Ovary (tissue), 9 donors: Measurements from ENCODE around the gene GIMAP5. TPM values are rescaled to one million over a fixed set of nuclear protein-coding genes. Genes with fewer than 3 reads are reported as not detected.

Experiments
- DNase-seq, 5 donors: peaks; one replicate each; pipeline ENCODE4 v3.0.0-alpha.2; 2019 to 2020
- H3K27ac ChIP-seq, 2 donors: fragments of 200-600 bp; one replicate each; pipeline versions ENCODE4 v1.5.1 to v1.8.0; 2019 to 2022
- H3K27me3 ChIP-seq: fragments of 200-600 bp; one replicate; pipeline ENCODE4 v1.8.0; 2022
- H3K36me3 ChIP-seq: fragments of 200-600 bp; sonication (generic); one replicate; pipeline ENCODE4 v1.5.1; 2019
- H3K4me1 ChIP-seq: one replicate; pipeline ENCODE4 v1.8.1; 2013; ENCODE audit warnings: mild to moderate bottlenecking, moderate library complexity; ENCODE audit not compliant: insufficient read depth
- H3K4me3 ChIP-seq: fragments of 200-600 bp; sonication (generic); one replicate; pipeline ENCODE4 v1.5.1; 2017
- H3K9me3 ChIP-seq, 2 donors: fragments of 200-600 bp in 1 of 2; sonication (generic) in 1 of 2; one replicate each; pipeline versions ENCODE4 v1.5.1 to v1.8.1; 2013 to 2019; ENCODE audit warnings: mild to moderate bottlenecking in 1 of 2, moderate library complexity in 1 of 2
- CTCF ChIP-seq, 3 donors: fragments of 450-650 bp in 2 of 3; fragments of 200-600 bp in 1 of 3; IDR thresholded peaks; one replicate each; pipeline versions ENCODE4 v1.5.1 to v1.8.0; 2016 to 2022; ENCODE audit warnings: antibody characterized with exemption in 3 of 3, mild to moderate bottlenecking in 1 of 3
- EP300 ChIP-seq: sonication (generic); formaldehyde crosslinking; IDR thresholded peaks from one replicate; pipeline ENCODE4 v1.6.1; 2017; ENCODE audit warnings: antibody characterized with exemption
- POLR2A ChIP-seq: fragments of 450-650 bp; IDR thresholded peaks from one replicate; pipeline ENCODE4 v1.6.1; 2017; ENCODE audit warnings: antibody characterized with exemption, mild to moderate bottlenecking, moderate library complexity
- WGBS, 3 donors: extraction: QIAGEN DNeasy Blood & Tissue Kit in 1 of 3; methylation state at CpG; one replicate each; pipeline versions ENCODE4 v1.1.5 to v1.1.7; 2013 to 2017; 5-methylcytosine and 5-hydroxymethylcytosine counted together
- intact Hi-C, 4 donors: fragments of 100-400 bp; cut with DNase I; formaldehyde crosslinking; loops; one replicate each; pipeline versions ENCODE4 v1.11.0 to v1.15.1; 2022 to 2023
- polyA plus RNA-seq, 2 donors: library from polyadenylated mRNA; stranded (reverse); fragments of 200-250 nt in 1 of 2; fragments of 350-450 nt in 1 of 2; fragmentation: Illumina TruSeq in 1 of 2; extraction: RNeasy Lipid Tissue Mini Kit (QIAGEN cat#74804) in 1 of 2; gene quantifications; one replicate each; pipeline ENCODE4 v1.2.3, GENCODE V29; 2013 to 2014
- total RNA-seq, 7 donors: library from RNA; depleted of rRNA in 2 of 7; stranded (reverse); fragments of >200 nt in 2 of 7; fragmentation: NEBNext Ultra II Directional in 3 of 7; extraction: Animal tissue kit (Norgen Biotek cat#: 25700) in 3 of 7; gene quantifications; one replicate each; pipeline versions ENCODE4 v1.1.0 to v1.2.4, GENCODE V29; 2016 to 2023
- donor health status: DM: no; HTN: no; CAD: no; lungs with moderate emphysema.
- donor health status: DM: no; HTN: no; CAD: no.
- donor health status: Bipolar disorder and iron deficiency.
- donor health status: DM: yes; HTN: yes; CAD: no.
- donor health status: DM: no; HTN: no; CAD: no.
- donor health status: DM: yes; HTN: yes; CAD: no.

GIMAP5 gene
- total and polyA plus RNA-seq, 9 donors: 1.7 to 39.7 (median 6.6) TPM

- intact Hi-C loops: no loop called here
- no peaks in the 10 kb centered on the region for H3K27me3 ChIP-seq
- no peaks in the 10 kb centered on the region for H3K36me3 ChIP-seq
- DNase-seq: no peak
- peaks cover 2% of the 10 kb centered on the region for H3K4me1 ChIP-seq
- H3K9me3 ChIP-seq: no peaks in the 10 kb centered on the region
- H3K4me3 ChIP-seq: no peak overlapping the region
- 73 to 77% (median 73%) methylated on average over 6 of the region's 6 CpGs for whole genome bisulfite sequencing, 3 donors
- TF ChIP-seq EP300 (no peak), CTCF (IDR thresholded peaks at IDR 0.05) (no peak), POLR2A (no peak)
- no peak overlapping the region for H3K27ac ChIP-seq
These were observed 16.0 kb downstream of the GIMAP5 start for GRCh38 chr7:150753239-150753638.

- Histone ChIP-seq H3K27ac (no peak overlapping the region), H3K4me1 (peaks cover 2% of the 10 kb centered on the region), H3K9me3 (no peaks in the 10 kb centered on the region), H3K4me3 (no peak overlapping the region), H3K27me3 (no peaks in the 10 kb centered on the region), H3K36me3 (no peaks in the 10 kb centered on the region)
- WGBS, 3 donors: 26 to 40% (median 38%) methylated on average over 3 of the region's 3 CpGs
- intact Hi-C loops: no loop called here
- TF ChIP-seq CTCF (IDR thresholded peaks at IDR 0.05) (no peak), EP300 (no peak), POLR2A (no peak)
- DNase-seq: no peak
These were observed 16.8 kb downstream of the GIMAP5 start for GRCh38 chr7:150753826-150754603.

GRCh38 chr7:150754951-150755350 lies 17.7 kb downstream of the GIMAP5 start:
- intact Hi-C loops: no loop called here
- no peak for DNase-seq
- Histone ChIP-seq H3K4me3 (no peak overlapping the region), H3K4me1 (peaks cover 2% of the 10 kb centered on the region), H3K27me3 (no peaks in the 10 kb centered on the region), H3K27ac (no peak overlapping the region), H3K36me3 (no peaks in the 10 kb centered on the region), H3K9me3 (no peaks in the 10 kb centered on the region)
- TF ChIP-seq EP300: no peak
- TF ChIP-seq CTCF (IDR thresholded peaks at IDR 0.05): no peak
- TF ChIP-seq POLR2A: no peak

- intact Hi-C loops: no loop called here
- Histone ChIP-seq H3K36me3 (no peaks in the 10 kb centered on the region), H3K9me3 (no peaks in the 10 kb centered on the region), H3K4me1 (peaks cover 2% of the 10 kb centered on the region), H3K27ac (no peak overlapping the region), H3K4me3 (no peak overlapping the region), H3K27me3 (no peaks in the 10 kb centered on the region)
- DNase-seq: no peak
- TF ChIP-seq POLR2A: no peak
- no peak for TF ChIP-seq EP300
- no peak for TF ChIP-seq CTCF (IDR thresholded peaks at IDR 0.05)
- 63 to 81% (median 68%) methylated on average over 4 of the region's 4 CpGs for WGBS, 3 donors
These were observed 18.4 kb downstream of the GIMAP5 start for GRCh38 chr7:150755473-150756099.
